ENCODE measurements around the gene P2RX1.

Gene P2RX1

DNA sequence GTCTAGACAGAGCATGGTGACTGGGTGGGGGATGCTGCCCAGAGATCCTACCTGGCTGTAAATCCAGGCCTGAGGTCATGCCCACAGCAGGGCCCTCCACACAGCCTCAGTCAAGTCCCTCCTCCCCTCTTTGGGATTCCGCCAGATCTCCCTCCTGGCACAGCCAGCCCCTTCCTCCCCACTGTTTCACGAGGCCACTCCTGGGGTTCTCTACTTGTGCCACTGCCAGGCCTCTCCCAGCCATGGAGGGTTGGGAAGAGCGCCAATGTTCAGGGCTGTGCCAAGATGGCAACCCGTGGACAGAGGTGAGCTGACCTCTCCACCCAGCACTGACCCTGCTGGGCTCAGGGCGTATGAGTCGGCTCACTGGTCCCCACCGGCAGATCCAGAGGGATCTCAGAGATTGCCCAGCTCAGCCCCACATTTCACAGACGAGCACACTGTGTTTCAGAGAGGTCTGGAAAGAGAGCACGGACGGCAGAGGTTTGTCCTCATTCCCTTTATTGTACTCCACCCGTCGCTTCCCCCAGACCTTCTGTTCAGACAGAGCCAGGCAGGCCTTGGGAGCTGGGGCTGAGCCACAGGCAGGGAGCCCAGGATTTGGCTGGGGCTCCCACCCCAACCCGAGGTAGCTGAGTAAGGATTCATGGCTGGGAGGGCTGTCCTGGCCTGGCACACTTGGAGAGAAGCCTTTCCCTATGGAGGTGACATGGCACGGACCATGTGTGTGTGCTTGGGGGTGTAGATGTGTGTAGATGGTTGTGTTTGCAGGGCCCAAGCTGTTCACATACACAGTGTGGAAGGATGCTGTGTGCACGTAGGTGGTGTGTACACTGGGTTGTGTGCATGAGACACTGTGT is 19.9 kb downstream of the P2RX1 start:
- H3K9me3 ChIP-seq, result no peaks in the 10 kb centered on the region
- H3K4me1 ChIP-seq, result peaks cover 9% of the 10 kb centered on the region
- no peaks in the 10 kb centered on the region for H3K36me3 ChIP-seq (replicated peaks)
- DNase-seq (ENCODE audit: low spot score in 2 of 2), result no peak
- H3K4me3 ChIP-seq, result no peak overlapping the region
- no peaks in the 10 kb centered on the region for H3K27me3 ChIP-seq (ENCODE audit: low read depth)
- in situ Hi-C loops (cut with MboI; ENCODE audit: low sequenced_read_pairs), result no loop called here

GRCh38 chr17:3895354-3895753 is 20.9 kb downstream of the P2RX1 start:
- DNase-seq (ENCODE audit: low spot score in 2 of 2), result no peak
- H3K4me1 ChIP-seq, result peaks cover 9% of the 10 kb centered on the region
- no peaks in the 10 kb centered on the region for H3K36me3 ChIP-seq (replicated peaks)
- no peak overlapping the region for H3K4me3 ChIP-seq
- no peaks in the 10 kb centered on the region for H3K27me3 ChIP-seq (ENCODE audit: low read depth)
- in situ Hi-C loops (cut with MboI; ENCODE audit: low sequenced_read_pairs), result no loop called here
- no peaks in the 10 kb centered on the region for H3K9me3 ChIP-seq

DNA sequence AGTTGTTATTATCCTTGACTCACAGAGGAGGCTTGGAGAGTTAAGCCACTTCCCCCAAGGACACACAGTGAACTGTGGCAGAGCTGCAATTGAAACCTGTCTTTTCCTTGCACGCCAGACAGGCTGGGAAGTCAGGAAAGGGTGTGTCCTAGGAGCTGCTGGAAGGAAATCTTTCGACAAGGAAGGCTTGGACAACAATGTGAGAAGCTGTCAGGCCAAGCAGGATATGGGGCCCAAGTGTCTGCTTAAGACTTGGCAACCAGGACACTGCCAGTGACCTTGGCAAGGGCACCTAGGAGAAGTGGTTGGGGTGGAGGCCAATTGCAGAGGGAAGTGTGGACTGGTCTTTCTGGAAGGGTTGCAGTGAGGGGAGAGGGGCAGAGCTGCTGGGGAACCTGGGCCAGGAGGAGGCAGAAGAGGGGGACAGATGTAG is 21.3 kb downstream of the P2RX1 start:
- in situ Hi-C loops (cut with MboI; ENCODE audit: low sequenced_read_pairs), result no loop called here

DNA sequence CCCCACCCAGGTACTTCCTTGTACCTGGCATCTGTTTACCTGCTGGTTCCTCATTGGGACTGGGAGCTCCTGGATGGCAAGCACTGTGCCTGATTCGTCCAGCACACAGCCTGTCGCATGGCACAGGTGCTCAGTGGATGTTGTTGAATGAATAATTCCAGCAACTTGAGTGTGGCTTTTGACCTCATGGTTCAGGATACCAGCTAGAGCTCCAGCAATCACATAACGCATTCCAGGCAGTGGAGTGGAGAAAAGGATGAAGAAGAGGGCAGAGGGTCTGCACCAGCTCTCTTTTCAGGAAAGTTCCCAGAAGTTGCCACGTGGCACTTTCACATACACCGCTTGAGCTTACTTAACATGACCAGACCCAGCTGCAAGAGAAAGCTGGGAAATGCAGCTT is 22.1 kb downstream of the P2RX1 start:
- Histone ChIP-seq H3K9me3 (no peaks in the 10 kb centered on the region), H3K27me3 (ENCODE audit: low read depth) (no peaks in the 10 kb centered on the region), H3K36me3 (replicated peaks) (no peaks in the 10 kb centered on the region), H3K4me1 (peaks cover 9% of the 10 kb centered on the region), H3K4me3 (no peak overlapping the region)
- in situ Hi-C loops (cut with MboI; ENCODE audit: low sequenced_read_pairs), result no loop called here
- no peak for DNase-seq (ENCODE audit: low spot score in 2 of 2)

More for the DNA sequence above, 21.3 kb downstream of the P2RX1 start:
- Histone ChIP-seq H3K36me3 (replicated peaks) (no peaks in the 10 kb centered on the region), H3K4me1 (peaks cover 9% of the 10 kb centered on the region), H3K9me3 (no peaks in the 10 kb centered on the region), H3K27me3 (ENCODE audit: low read depth) (no peaks in the 10 kb centered on the region), H3K4me3 (no peak overlapping the region)
- DNase-seq (ENCODE audit: low spot score in 2 of 2), result no peak

DNA sequence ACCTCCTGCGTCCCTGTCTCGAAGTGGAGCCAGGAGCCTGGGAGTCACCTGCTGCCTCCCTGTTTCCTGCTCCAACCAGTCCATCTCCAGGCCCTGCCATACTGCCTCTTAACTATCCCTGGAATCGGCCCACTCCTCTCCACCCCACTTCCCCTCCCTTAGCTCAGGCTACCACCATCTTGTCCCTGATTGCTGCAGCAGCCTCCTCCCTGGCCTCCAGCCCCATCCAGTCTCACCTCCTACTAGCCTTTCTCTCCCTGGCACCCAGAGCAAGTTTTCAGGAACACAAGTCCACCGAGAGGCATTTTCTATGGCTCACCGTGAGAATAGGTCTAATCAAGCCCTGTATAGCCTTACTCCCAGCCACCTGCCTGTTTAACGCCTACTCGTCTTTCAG is 22.5 kb downstream of the P2RX1 start:
- H3K27me3 ChIP-seq (ENCODE audit: low read depth), result no peaks in the 10 kb centered on the region
- H3K9me3 ChIP-seq, result no peaks in the 10 kb centered on the region
- in situ Hi-C loops (cut with MboI; ENCODE audit: low sequenced_read_pairs), result no loop called here
- DNase-seq (ENCODE audit: low spot score in 2 of 2), result no peak
- H3K4me3 ChIP-seq, result peak overlapping the region; percentile 46
- peaks cover 9% of the 10 kb centered on the region for H3K4me1 ChIP-seq
- no peaks in the 10 kb centered on the region for H3K36me3 ChIP-seq (replicated peaks)

DNA sequence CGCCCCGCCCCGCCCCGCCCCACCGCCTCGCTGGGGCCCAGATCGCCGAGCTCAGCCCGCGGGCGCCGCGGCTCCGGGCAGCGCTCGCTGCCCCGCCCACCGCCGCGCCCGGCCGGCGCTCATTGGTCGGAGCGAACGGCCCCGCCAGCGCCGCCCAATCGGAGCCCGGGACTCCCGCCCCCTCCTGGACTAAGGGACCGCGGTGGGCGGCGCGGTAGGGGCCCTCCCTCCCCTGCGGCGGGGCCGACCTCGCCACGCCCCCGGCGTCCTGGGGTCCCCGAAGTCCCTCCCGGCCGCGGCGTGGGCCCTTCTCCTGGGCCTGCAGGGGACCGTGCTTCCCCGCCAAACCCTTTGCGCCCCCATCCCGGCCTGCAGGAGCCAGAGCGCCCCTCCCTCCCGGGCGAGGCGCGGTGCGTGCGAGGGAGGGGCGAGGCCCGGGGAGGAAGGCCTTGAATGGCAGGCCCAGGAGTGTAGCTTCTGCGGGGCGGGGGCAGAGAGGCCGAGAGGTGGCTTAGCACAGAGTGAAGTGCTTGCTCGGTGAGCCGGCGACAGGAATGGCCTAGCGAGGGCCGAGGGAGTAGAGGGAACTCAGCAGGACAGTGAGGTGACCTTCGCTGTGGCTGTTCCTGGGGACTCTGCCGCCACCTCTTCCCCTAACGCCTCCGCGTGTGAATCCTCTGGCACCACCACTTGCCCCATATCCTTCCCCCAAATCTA is 23.1 kb downstream of the P2RX1 start, which contains the start of gene CAMKK1:
TSS of gene CAMKK1 (minus strand) at position 51 of the 717 bp plus-strand sequence. CDS start 7,366 bp downstream, outside the sequence.
- H3K4me3 ChIP-seq, result peak within 1 kb of the TSS; percentile 63
- H3K9me3 ChIP-seq, result no peaks in the 10 kb centered on the region
- H3K4me1 ChIP-seq, result peaks cover 9% of the 10 kb centered on the region
- in situ Hi-C loops (cut with MboI; ENCODE audit: low sequenced_read_pairs), result no loop called here
- no peaks in the 10 kb centered on the region for H3K36me3 ChIP-seq (replicated peaks)
- peak; percentile 83 to 93 for DNase-seq (ENCODE audit: low spot score in 2 of 2)
- no peaks in the 10 kb centered on the region for H3K27me3 ChIP-seq (ENCODE audit: low read depth)

DNA sequence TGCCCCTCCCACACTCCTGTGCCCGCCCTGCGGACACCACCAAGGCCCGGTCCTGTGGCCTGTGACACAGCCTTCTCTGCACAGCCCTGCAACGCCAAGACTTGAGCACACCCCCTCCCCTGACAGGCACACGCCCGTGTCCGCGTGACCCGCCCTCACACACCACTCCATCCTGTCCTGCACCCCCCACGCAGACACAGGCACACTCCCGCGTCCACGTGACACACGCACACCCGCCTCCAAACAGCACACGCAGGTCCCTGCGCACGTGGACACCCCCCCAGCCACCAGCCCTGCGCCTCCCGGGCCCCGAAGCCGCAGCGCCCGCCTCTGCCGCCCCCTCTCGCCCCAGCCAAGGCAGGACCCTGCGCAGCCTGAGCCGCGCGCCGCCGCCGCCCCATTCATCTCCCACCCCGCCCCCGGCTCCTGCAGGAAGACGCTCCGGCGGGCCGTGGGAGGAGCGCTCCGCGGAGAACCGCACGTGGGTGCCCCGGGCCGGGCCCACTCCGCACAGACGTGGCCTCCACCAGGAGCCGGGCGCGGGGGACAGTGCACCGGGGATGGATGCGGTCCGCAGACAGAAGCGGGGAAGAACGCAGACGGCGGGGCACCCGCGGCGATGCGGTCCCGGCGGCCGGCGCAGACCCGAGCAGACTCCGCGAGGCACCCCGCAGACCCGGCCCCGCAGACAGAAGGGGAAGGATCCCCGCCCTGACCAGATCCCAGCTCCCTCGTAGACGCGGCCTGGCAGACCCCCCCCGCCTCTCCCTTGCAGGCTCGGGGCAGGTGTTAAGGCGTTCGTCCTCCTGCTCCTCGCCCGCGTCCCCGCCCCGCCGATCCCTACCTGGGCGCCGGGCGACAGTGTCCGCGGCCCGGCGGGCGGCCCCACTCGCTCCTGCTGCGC is 23.9 kb downstream of the P2RX1 start:
- peak; percentile 14 to 72 for DNase-seq (ENCODE audit: low spot score in 2 of 2)
- in situ Hi-C loops (cut with MboI; ENCODE audit: low sequenced_read_pairs), result no loop called here
- H3K4me3 ChIP-seq, result peak overlapping the region; percentile 63

DNA sequence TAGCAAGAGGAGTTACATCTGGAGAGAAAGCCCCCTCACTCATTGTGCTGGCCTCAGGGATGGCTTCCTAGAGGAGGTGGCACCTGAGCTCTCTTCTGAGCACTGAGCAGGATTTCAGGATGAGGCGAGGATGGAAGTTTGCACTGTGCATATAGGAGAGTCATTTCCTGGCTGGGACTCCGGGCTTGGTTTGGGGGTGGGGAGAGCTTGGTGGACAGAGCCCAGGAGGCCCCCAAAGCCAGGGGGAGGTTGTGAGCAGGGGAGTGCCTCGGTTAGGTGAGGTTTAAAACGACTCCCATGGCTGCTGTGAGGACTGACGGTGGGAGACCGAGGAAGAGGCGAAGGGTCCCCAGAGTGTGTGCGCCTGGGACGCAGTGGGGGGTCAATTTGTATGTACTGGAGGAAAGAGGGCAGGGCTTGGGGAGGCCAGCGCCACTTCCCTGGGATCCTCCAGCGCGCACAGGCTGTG is 24.6 kb downstream of the P2RX1 start:
- Histone ChIP-seq H3K4me1 (peaks cover 9% of the 10 kb centered on the region), H3K36me3 (replicated peaks) (no peaks in the 10 kb centered on the region), H3K27me3 (ENCODE audit: low read depth) (no peaks in the 10 kb centered on the region), H3K4me3 (peak overlapping the region; percentile 63), H3K9me3 (no peaks in the 10 kb centered on the region)
- DNase-seq (ENCODE audit: low spot score in 2 of 2), result peak in 1 of 2 experiments; percentile 8
- in situ Hi-C loops (cut with MboI; ENCODE audit: low sequenced_read_pairs), result no loop called here

More for the DNA sequence above, 23.9 kb downstream of the P2RX1 start:
- Histone ChIP-seq H3K27me3 (ENCODE audit: low read depth) (no peaks in the 10 kb centered on the region), H3K4me1 (peaks cover 9% of the 10 kb centered on the region), H3K36me3 (replicated peaks) (no peaks in the 10 kb centered on the region), H3K9me3 (no peaks in the 10 kb centered on the region)

- H3K4me3 ChIP-seq, result no peak overlapping the region
- H3K9me3 ChIP-seq, result no peaks in the 10 kb centered on the region
- no peaks in the 10 kb centered on the region for H3K27me3 ChIP-seq (ENCODE audit: low read depth)
- peaks cover 9% of the 10 kb centered on the region for H3K4me1 ChIP-seq
- H3K36me3 ChIP-seq (replicated peaks), result no peaks in the 10 kb centered on the region
- no peak for DNase-seq (ENCODE audit: low spot score in 2 of 2)
- in situ Hi-C loops (cut with MboI; ENCODE audit: low sequenced_read_pairs), result no loop called here
Observed at GRCh38 chr17:3890878-3891219, 25.4 kb downstream of the P2RX1 start.

DNA sequence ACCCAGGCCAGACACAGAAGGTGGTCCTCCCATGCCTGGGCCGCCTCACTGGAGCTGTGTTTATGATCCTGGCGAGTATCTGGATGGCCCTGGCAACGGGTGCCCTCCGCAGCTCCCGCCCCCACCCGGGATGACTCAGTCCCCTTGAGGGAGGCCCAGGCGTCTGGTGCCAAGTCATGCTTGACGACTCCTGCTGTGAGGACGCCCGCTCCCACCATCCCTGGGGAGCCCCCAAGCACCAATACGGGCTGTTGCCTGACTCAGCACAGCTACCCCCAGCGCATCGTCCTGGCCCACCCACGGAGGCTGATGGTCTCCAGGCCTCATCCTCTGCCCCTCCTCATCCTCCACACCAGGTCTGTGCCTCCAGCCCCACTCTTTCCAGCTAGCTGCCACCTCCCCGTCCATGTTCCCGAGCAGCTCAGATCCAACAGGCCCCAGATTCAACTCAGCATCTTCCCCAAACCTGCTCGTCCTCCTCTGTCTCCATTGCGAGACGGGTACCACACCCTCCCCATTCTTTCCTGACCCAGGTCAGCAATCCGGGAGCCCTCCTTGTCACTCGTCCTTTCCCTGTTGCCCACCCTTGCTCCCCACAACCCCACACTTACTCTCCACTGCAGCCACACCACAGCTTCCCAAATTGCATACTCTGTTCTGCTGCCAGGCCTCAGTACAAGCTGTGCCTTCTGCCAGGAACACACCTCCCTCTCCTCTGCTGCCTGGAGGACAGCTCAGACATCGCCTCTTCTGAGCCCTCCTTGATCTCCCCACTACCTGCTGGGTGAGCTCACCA is 26.0 kb downstream of the P2RX1 start:
- H3K9me3 ChIP-seq, result no peaks in the 10 kb centered on the region
- H3K4me3 ChIP-seq, result no peak overlapping the region
- H3K36me3 ChIP-seq (replicated peaks), result no peaks in the 10 kb centered on the region
- no peak for DNase-seq (ENCODE audit: low spot score in 2 of 2)
- H3K4me1 ChIP-seq, result peaks cover 9% of the 10 kb centered on the region
- in situ Hi-C loops (cut with MboI; ENCODE audit: low sequenced_read_pairs), result no loop called here
- H3K27me3 ChIP-seq (ENCODE audit: low read depth), result no peaks in the 10 kb centered on the region

- Histone ChIP-seq H3K4me3 (no peak overlapping the region), H3K9me3 (no peaks in the 10 kb centered on the region), H3K27me3 (ENCODE audit: low read depth) (no peaks in the 10 kb centered on the region), H3K4me1 (peaks cover 9% of the 10 kb centered on the region), H3K36me3 (replicated peaks) (no peaks in the 10 kb centered on the region)
- DNase-seq (ENCODE audit: low spot score in 2 of 2), result no peak
- in situ Hi-C loops (cut with MboI; ENCODE audit: low sequenced_read_pairs), result no loop called here
Observed at GRCh38 chr17:3889325-3890012, 26.8 kb downstream of the P2RX1 start.

DNA sequence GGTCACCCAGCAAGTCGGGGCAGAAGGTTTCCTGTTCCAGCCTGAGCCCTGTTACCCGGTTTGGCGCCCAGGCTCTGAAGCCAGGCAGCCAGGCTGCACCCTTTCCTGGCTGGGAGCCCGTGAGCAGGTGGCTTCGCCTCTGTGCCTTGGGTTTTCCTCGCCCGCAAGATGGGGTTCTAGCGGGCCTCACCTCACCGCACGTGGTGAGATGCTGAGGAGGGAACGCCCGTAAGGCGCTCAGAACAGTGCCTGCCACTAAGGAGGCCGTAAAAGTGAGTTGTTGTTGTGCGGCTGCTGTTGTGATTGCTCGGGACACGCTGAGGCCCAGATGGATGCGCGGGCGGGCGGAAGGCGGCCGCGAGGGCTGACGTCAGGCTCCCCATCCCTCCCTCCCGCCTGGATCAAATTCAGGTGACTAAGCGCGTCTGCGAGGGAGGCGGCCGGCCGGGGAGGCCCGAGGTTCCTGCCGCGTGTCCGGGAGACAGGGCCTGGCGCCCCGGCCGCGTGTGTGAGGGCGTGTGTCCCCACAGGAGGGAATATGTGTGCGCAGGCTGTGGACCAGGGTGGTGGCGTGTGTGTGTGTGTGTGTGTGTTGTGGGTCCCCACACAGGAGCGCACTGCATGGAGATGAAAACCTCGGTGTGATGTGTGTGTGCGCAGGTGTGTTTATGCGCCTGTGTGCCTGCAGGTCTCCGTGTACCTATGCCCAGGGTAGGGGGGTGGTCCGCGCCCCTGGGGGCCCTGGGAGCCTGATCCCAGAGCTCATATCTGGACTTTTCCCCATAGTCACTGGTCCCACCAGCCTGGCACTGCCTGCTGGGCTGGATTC is 27.7 kb downstream of the P2RX1 start:
- DNase-seq (ENCODE audit: low spot score in 2 of 2), result no peak
- H3K27me3 ChIP-seq (ENCODE audit: low read depth), result no peaks in the 10 kb centered on the region

More for the DNA sequence above, 27.7 kb downstream of the P2RX1 start:
- Histone ChIP-seq H3K4me3 (no peak overlapping the region), H3K9me3 (no peaks in the 10 kb centered on the region), H3K36me3 (replicated peaks) (no peaks in the 10 kb centered on the region), H3K4me1 (peaks cover 8% of the 10 kb centered on the region)
- in situ Hi-C loops (cut with MboI; ENCODE audit: low sequenced_read_pairs), result no loop called here

Measured in HAP-1 (cell line).